Suprapubic skin (tissue), 4 donors: Measurements from ENCODE around the gene FAM131A. TPM values are rescaled to one million over a fixed set of nuclear protein-coding genes. Genes with fewer than 3 reads are reported as not detected.

Experiments
- DNase-seq, 2 donors: peaks; one replicate each; pipeline ENCODE4 v3.0.0-alpha.2; 2019; ENCODE audit warnings: low spot score in 2 of 2
- H3K27ac ChIP-seq: fragments of 200-600 bp; sonication (generic); one replicate; pipeline ENCODE4 v1.5.1; 2019
- H3K27me3 ChIP-seq: fragments of 200-600 bp; sonication (generic); one replicate; pipeline ENCODE4 v1.5.1; 2019
- H3K36me3 ChIP-seq: fragments of 200-600 bp; sonication (generic); one replicate; pipeline ENCODE4 v1.5.1; 2019
- H3K4me1 ChIP-seq: fragments of 200-600 bp; sonication (generic); one replicate; pipeline ENCODE4 v1.5.1; 2019
- H3K4me3 ChIP-seq: fragments of 200-600 bp; sonication (generic); one replicate; pipeline ENCODE4 v1.5.1; 2019; ENCODE audit warnings: mild to moderate bottlenecking
- H3K9me3 ChIP-seq: fragments of 200-600 bp; sonication (generic); one replicate; pipeline ENCODE4 v1.5.1; 2019
- CTCF ChIP-seq, 2 donors: fragments of 200-600 bp in 1 of 2; fragments of 450-650 bp in 1 of 2; sonication (generic) in 1 of 2; IDR thresholded peaks; one replicate each; pipeline ENCODE4 v1.5.1; 2016 to 2019; ENCODE audit warnings: antibody characterized with exemption in 2 of 2, mild to moderate bottlenecking in 1 of 2, moderate library complexity in 1 of 2
- EP300 ChIP-seq: sonication (generic); formaldehyde crosslinking; IDR thresholded peaks from one replicate; pipeline ENCODE4 v1.6.1; 2017; ENCODE audit warnings: antibody characterized with exemption
- POLR2A ChIP-seq, 2 donors: fragments of 450-650 bp; IDR thresholded peaks; one replicate each; pipeline ENCODE4 v1.6.1; 2017; ENCODE audit warnings: antibody characterized with exemption in 2 of 2, mild to moderate bottlenecking in 2 of 2, moderate library complexity in 2 of 2
- POLR2AphosphoS5 ChIP-seq, 3 donors: sonication (generic); formaldehyde crosslinking; IDR thresholded peaks; one replicate each; pipeline ENCODE4 v1.6.1; 2017; ENCODE audit warnings: antibody characterized with exemption in 3 of 3
- WGBS: methylation state at CpG from one replicate; pipeline ENCODE4 v1.1.5; 2018; 5-methylcytosine and 5-hydroxymethylcytosine counted together
- total RNA-seq, 4 donors: library from RNA; depleted of rRNA; stranded (reverse); fragments of >200 nt; gene quantifications; one replicate each; pipeline ENCODE4 v1.1.0, GENCODE V29; 2016

FAM131A gene
- total RNA-seq, 4 donors from 2014 or later = 54.4 to 77.9 (median 65.3) TPM

DNA sequence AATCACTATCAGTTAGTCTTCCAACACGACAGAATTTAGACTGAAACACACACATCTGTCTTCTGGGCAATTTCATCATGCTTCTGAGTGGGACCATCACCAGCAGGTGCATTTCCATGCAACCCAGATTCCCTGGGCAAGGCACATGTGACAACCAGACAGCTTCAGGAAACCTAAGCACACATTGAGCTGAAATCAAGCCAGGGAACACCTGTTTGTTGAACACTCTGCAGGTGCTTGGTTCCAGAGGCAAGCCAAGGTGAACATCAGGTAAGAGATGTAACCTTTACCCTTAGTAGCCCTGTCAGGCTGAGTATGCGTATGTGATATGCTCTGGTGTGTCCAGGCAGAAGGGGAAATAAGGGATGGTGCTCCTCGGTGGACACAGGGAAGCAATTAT lies 41.6 kb upstream of the FAM131A start:
- WGBS = 65% methylated on average over 3 of the region's 3 CpGs
- no peak for DNase-seq
- no peak overlapping the region for H3K27ac ChIP-seq
- no peak overlapping the region for H3K4me3 ChIP-seq
- H3K27me3 ChIP-seq = peaks cover 5% of the 10 kb centered on the region
- no peaks in the 10 kb centered on the region for H3K36me3 ChIP-seq
- no peak for TF ChIP-seq POLR2A (IDR thresholded peaks at IDR 0.05)
- no peaks in the 10 kb centered on the region for H3K9me3 ChIP-seq
- peaks cover 14% of the 10 kb centered on the region for H3K4me1 ChIP-seq

DNA sequence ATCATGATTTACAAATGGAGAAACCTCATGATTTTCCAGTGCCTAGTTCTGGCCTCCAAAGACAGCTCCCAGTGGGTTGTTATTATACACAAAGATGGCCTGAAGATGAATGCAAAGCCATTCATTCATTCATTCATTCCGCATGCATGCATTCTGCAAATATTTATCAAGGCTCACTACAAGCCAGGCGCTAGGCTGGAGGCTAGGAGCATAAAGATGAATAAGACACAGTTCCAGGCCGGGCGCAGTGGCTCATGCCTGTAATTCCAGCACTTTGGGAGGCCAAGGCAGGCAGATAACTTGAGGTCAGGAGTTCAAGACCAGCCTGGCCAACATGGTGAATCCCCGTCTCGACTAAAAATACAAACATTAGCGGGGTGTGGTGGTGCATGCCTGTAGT lies 40.8 kb upstream of the FAM131A start:
- DNase-seq = no peak
- Histone ChIP-seq H3K27ac (no peak overlapping the region), H3K27me3 (no peaks in the 10 kb centered on the region), H3K9me3 (no peaks in the 10 kb centered on the region), H3K4me3 (no peak overlapping the region), H3K4me1 (peaks cover 15% of the 10 kb centered on the region), H3K36me3 (peaks cover 3% of the 10 kb centered on the region)
- WGBS = 92% methylated on average over 6 of the region's 7 CpGs
- TF ChIP-seq POLR2AphosphoS5 (IDR thresholded peaks at IDR 0.05) (no peak), POLR2A (IDR thresholded peaks at IDR 0.05) (no peak), CTCF (IDR thresholded peaks at IDR 0.05) (no peak)

DNA sequence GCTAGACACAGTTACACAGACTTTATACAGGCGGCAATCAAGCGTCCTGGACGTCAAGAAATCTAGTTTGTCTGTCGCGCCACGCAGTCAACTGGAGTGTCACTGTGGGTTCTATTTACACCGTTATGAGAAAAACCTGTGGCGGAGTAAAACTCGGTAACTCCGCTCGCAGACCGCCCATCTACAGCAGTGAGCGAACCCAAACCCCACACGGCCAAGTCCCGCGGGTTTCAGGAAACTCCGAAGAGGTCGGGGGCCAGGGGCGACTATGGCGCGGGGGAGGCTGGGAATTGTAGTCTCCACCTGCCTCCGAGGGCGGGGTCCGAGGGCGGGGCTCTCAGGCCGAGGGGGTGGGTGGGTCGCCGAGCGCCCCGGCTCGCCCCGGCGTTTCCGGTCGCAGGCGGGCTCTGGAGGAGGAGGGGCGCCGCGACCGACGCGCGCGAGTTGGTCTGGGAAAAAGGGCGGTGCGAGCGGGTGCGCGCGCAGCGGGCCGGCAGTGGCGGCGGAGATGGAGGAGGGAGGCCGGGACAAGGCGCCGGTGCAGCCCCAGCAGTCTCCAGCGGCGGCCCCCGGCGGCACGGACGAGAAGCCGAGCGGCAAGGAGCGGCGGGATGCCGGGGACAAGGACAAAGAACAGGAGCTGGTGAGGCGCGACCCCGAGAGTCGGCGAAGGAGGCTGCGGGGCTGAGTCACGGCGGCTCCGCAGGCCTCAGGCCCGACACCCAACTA lies 38.5 kb upstream of the FAM131A start, which contains the start of gene PSMD2:
PSMD2 (plus strand) TSS at position 483 of the 729 bp plus-strand sequence; CDS start at position 509, 26 bp downstream.
- Histone ChIP-seq H3K36me3 (peaks cover 27% of the 10 kb centered on the region), H3K27me3 (no peaks in the 10 kb centered on the region), H3K27ac (peak within 1 kb of the TSS; percentile 82), H3K9me3 (no peaks in the 10 kb centered on the region), H3K4me1 (peaks cover 15% of the 10 kb centered on the region), H3K4me3 (peak within 1 kb of the TSS; percentile 73)
- TF ChIP-seq POLR2AphosphoS5 (IDR thresholded peaks at IDR 0.05) (peak; percentile 6 to 51 (median 15)), POLR2A (IDR thresholded peaks at IDR 0.05) (peak in 1 of 2 donors; percentile 71), EP300 (no peak), CTCF (IDR thresholded peaks at IDR 0.05) (no peak)
- WGBS = 0% methylated on average over 31 of the region's 78 CpGs
- peak; percentile 99 for DNase-seq

- H3K27me3 ChIP-seq = no peaks in the 10 kb centered on the region
- peak in 1 of 2 donors; percentile 80 for DNase-seq
- peak overlapping the region; percentile 73 for H3K4me3 ChIP-seq
- no peaks in the 10 kb centered on the region for H3K9me3 ChIP-seq
- H3K27ac ChIP-seq = peak overlapping the region; percentile 82
- WGBS = 23% methylated on average over 19 of the region's 29 CpGs
- H3K4me1 ChIP-seq = peaks cover 15% of the 10 kb centered on the region
- no peak for TF ChIP-seq POLR2A (IDR thresholded peaks at IDR 0.05)
- TF ChIP-seq CTCF (IDR thresholded peaks at IDR 0.05) = no peak
- no peak for TF ChIP-seq EP300
- TF ChIP-seq POLR2AphosphoS5 (IDR thresholded peaks at IDR 0.05) = no peak
- peaks cover 35% of the 10 kb centered on the region for H3K36me3 ChIP-seq
Measured at GRCh38 chr3:184299488-184300377, 37.7 kb upstream of the FAM131A start.

DNA sequence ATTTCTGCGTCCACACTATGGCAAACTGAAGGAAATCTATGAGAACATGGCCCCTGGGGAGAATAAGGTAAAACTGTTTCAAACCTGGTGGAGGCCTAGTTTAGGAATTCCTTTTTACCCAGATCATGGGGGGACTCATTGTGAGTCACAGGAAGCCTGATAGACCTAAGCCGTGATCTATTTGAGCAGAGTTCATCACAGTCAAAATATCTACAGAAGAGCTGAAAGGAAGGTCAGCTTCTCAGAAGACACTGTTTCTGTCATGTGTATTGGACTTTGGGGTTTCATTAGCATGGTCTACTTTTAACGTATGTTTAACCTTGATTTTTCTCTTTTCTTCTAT lies 37.1 kb upstream of the FAM131A start:
- peaks cover 41% of the 10 kb centered on the region for H3K36me3 ChIP-seq
- no peak for DNase-seq
- H3K9me3 ChIP-seq = no peaks in the 10 kb centered on the region
- TF ChIP-seq EP300 = no peak
- no peak overlapping the region for H3K27ac ChIP-seq
- H3K27me3 ChIP-seq = no peaks in the 10 kb centered on the region
- peak overlapping the region; percentile 73 for H3K4me3 ChIP-seq
- H3K4me1 ChIP-seq = peaks cover 15% of the 10 kb centered on the region
- 83% methylated on average over 3 of the region's 3 CpGs for WGBS

DNA sequence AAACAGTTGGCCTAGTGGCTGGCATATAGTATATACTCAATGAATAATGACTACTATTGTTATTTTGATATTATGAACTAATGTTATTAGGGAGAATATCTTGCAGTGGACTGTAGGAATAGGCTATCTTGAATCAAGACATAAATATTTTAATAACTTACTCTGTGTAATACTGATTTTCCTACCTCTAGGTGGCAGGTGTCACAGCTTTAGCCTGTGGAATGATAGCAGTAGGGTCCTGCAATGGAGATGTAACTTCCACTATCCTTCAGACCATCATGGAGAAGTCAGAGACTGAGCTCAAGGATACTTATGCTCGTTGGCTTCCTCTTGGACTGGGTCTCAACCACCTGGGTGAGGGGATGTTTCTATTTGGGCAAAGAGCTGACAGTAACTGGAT lies 31.8 kb upstream of the FAM131A start:
- H3K36me3 ChIP-seq = peaks cover 83% of the 10 kb centered on the region
- DNase-seq = no peak

More for the DNA sequence above, 31.8 kb upstream of the FAM131A start:
- H3K27me3 ChIP-seq = no peaks in the 10 kb centered on the region
- H3K4me3 ChIP-seq = no peak overlapping the region
- TF ChIP-seq POLR2A (IDR thresholded peaks at IDR 0.05) (no peak), CTCF (IDR thresholded peaks at IDR 0.05) (peak in 1 of 2 donors; percentile 23), EP300 (no peak), POLR2AphosphoS5 (IDR thresholded peaks at IDR 0.05) (no peak)
- WGBS = 53% methylated on average over 1 of the region's 1 CpG
- peaks cover 3% of the 10 kb centered on the region for H3K4me1 ChIP-seq
- no peak overlapping the region for H3K27ac ChIP-seq
- no peaks in the 10 kb centered on the region for H3K9me3 ChIP-seq
